ENCODE data around the gene SLC25A39. TPM values are rescaled to one million over a fixed set of nuclear protein-coding genes. Genes with fewer than 3 reads are reported as not detected.
A peak's percentile ranks its signal among the peaks of the same experiment; 100 is the strongest.

SLC25A39 gene
- total and polyA plus RNA-seq, 9 of the 15 experiments (the other 6 are each of a cell fraction or from before 2014, with no cell fraction given) = 4.8 to 267 (median 140) TPM

DNA sequence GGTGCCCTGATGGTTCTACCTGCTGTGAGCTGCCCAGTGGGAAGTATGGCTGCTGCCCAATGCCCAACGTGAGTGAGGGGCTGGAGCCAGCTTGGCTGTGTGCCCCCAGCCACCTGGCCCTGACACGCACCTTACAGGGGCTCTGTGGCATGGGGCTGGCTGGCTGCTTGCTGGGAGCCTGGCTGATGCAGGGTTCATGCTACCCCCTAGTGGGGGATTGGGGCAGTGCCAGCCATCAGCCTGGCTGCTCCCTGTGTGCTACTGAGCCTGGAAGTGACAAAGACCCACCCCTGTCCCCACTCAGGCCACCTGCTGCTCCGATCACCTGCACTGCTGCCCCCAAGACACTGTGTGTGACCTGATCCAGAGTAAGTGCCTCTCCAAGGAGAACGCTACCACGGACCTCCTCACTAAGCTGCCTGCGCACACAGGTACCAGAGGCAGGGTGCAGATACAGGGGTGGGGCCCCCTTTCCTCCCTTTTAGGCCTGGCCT lies 26.2 kb upstream of the SLC25A39 start:
- ChIA-PET CTCF (ENCODE audit: low intra/inter-chr PET ratio) (interaction anchor here (1.0 to 3.8 kb wide), 2 partner anchors 140 to 473 kb away, joined by 3 to 42 read pairs; no protein-coding TSS in a partner anchor), POLR2A (interaction anchor here (0.7 to 2.4 kb wide), 4 partner anchors 10 to 199 kb away, joined by 3 to 15 read pairs (median 4); no protein-coding TSS in a partner anchor)
- Histone ChIP-seq H3K27me3 (ENCODE audit: control insufficient read depth in 2 of 2, insufficient read depth in 2 of 2, low read length in 2 of 2) (no peaks in the 10 kb centered on the region), H3K9me1 (ENCODE audit: control insufficient read depth, insufficient read depth, low read length) (no peaks in the 10 kb centered on the region), H3K36me3 (ENCODE audit: control insufficient read depth, insufficient read depth, low read length) (peaks cover 5% of the 10 kb centered on the region; the same call in 1 of the 3 replicates), H3K4me2 (ENCODE audit: insufficient read depth, low read length) (no peak overlapping the region), H3K9ac (ENCODE audit: insufficient read depth in 1 of 2, low read depth in 2 of 2, low read length in 2 of 2) (0 out of 4 replicates have a peak overlapping the region, but pooled peaks of 1 of the 2 experiments have one; percentile 28), H3K27ac (ENCODE audit: extremely low read depth, low read depth, low read length) (no peak overlapping the region), H3K4me3 (no peak overlapping the region), H2AFZ (ENCODE audit: low read depth, low read length) (no peak overlapping the region), H3K4me1 (replicated peaks in 1 of 2; ENCODE audit: control insufficient read depth in 2 of 2, insufficient read depth in 2 of 2, low read length in 2 of 2) (peaks cover 3 to 46% of the 10 kb centered on the region in 2 experiments; a peak in 3 of 5 replicates), H3K79me2 (ENCODE audit: control insufficient read depth, insufficient read depth, low read length) (no peaks in the 10 kb centered on the region), H3K9me3 (replicated peaks; ENCODE audit: control insufficient read depth, insufficient read depth, low read depth, low read length) (no peaks in the 10 kb centered on the region), H4K20me1 (replicated peaks; ENCODE audit: control insufficient read depth, insufficient read depth, low read length) (0 out of 2 replicates have a peak, but pooled peaks cover 4% of the 10 kb centered on the region)
- WGBS (ENCODE audit: insufficient coverage, low coverage, missing lambda C conversion rate) = 58% methylated on average over 6 of the region's 6 CpGs
- FAIRE-seq (peak; percentile 86), DNase-seq (ENCODE audit: extremely low read depth in 1 of 4, low spot score in 3 of 4) (peak; percentile 77 to 85 (median 80)), ATAC-seq (peak; percentile 93)
- no TSS peak for BruUV-seq (replicated peaks)
- intact Hi-C loops (cut with micrococcal nuclease) (no loop called here), in situ Hi-C loops (cut with MboI) (no loop called here)
- TF ChIP-seq SRSF7 (optimal IDR thresholded peaks at IDR 0.05; ENCODE audit: low read depth, low read length) = no peak
- TF ChIP-seq RBM25 (IDR thresholded peaks at IDR 0.05; ENCODE audit: low read depth, low read length, severe bottlenecking) = no peak
- TF ChIP-seq POLR2AphosphoS2 (IDR thresholded peaks at IDR 0.05; ENCODE audit: low read length) = no peak
- no peak for TF ChIP-seq SMARCB1 (IDR thresholded peaks at IDR 0.05; ENCODE audit: insufficient read length, low read depth)
- no peak for TF ChIP-seq PRPF4 (IDR thresholded peaks at IDR 0.05; ENCODE audit: insufficient read depth, low read depth, low read length, poor library complexity, severe bottlenecking)
- no peak for TF ChIP-seq MAZ (CRISPR knock-in tag; conservative IDR thresholded peaks at IDR 0.05 in 1 of 2, IDR thresholded peaks at IDR 0.05 in 1 of 2)
- no peak for TF ChIP-seq MTA1 (IDR thresholded peaks at IDR 0.05; ENCODE audit: borderline replicate concordance)
- TF ChIP-seq, protein P1, sequence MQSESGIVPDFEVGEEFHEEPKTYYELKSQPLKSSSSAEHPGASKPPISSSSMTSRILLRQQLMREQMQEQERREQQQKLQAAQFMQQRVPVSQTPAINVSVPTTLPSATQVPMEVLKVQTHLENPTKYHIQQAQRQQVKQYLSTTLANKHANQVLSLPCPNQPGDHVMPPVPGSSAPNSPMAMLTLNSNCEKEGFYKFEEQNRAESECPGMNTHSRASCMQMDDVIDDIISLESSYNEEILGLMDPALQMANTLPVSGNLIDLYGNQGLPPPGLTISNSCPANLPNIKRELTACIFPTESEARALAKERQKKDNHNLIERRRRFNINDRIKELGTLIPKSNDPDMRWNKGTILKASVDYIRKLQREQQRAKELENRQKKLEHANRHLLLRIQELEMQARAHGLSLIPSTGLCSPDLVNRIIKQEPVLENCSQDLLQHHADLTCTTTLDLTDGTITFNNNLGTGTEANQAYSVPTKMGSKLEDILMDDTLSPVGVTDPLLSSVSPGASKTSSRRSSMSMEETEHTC (IDR thresholded peaks at IDR 0.05) = no peak
- TF ChIP-seq ZNF263 (CRISPR knock-in tag; IDR thresholded peaks at IDR 0.05; ENCODE audit: borderline replicate concordance) = 0 out of 2 replicates have a peak, but pooled peaks have one; percentile 22
- no peak for TF ChIP-seq NR0B1 (IDR thresholded peaks at IDR 0.05; ENCODE audit: partially characterized antibody)
- TF ChIP-seq TFAP4 (CRISPR knock-in tag; IDR thresholded peaks at IDR 0.05; ENCODE audit: borderline replicate concordance) = peak; percentile 49; the same call in 1 of the 2 replicates
- TF ChIP-seq ZNF165 (CRISPR knock-in tag; IDR thresholded peaks at IDR 0.05; ENCODE audit: borderline replicate concordance) = no peak
- TF ChIP-seq CTBP1 (IDR thresholded peaks at IDR 0.05; ENCODE audit: borderline replicate concordance) = peak; percentile 38; the same call in 1 of the 2 replicates
- TF ChIP-seq KLF16 (IDR thresholded peaks at IDR 0.05) = peak; percentile 8; the same call in 1 of the 2 replicates
- TF ChIP-seq, protein P2, sequence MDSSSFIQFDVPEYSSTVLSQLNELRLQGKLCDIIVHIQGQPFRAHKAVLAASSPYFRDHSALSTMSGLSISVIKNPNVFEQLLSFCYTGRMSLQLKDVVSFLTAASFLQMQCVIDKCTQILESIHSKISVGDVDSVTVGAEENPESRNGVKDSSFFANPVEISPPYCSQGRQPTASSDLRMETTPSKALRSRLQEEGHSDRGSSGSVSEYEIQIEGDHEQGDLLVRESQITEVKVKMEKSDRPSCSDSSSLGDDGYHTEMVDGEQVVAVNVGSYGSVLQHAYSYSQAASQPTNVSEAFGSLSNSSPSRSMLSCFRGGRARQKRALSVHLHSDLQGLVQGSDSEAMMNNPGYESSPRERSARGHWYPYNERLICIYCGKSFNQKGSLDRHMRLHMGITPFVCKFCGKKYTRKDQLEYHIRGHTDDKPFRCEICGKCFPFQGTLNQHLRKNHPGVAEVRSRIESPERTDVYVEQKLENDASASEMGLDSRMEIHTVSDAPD (CRISPR knock-in tag; IDR thresholded peaks at IDR 0.05) = no peak
- TF ChIP-seq ETV1 (tag; conservative IDR thresholded peaks at IDR 0.05; ENCODE audit: low read depth) = no peak
- TF ChIP-seq ZNF324 (CRISPR knock-in tag; IDR thresholded peaks at IDR 0.05) = no peak
